Thoracic aorta (tissue), 2 donors: ENCODE measurements around the gene GGT7. TPM values are rescaled to one million over a fixed set of nuclear protein-coding genes. Genes with fewer than 3 reads are reported as not detected.

Source experiments
- ATAC-seq: fragments of 150-250 bp; one replicate; pipeline ENCODE4 v1.8.0; 2017; ENCODE audit warnings: low read depth; ENCODE audit not compliant: insufficient number of reproducible peaks, low FRiP score
- DNase-seq: peaks from one replicate; pipeline ENCODE4 v3.0.0-alpha.2; 2020; ENCODE audit warnings: low spot score
- H3K27ac ChIP-seq, 2 donors: fragments of 200-600 bp; sonication (generic); 1 replicate in 1 of 2; 2 replicates in 1 of 2; pipeline ENCODE4 v1.5.1; 2016; ENCODE audit warnings: mild to moderate bottlenecking in 2 of 2, moderate library complexity in 2 of 2
- H3K27me3 ChIP-seq: fragments of 200-600 bp; sonication (generic); replicated peaks from 2 replicates; pipeline ENCODE4 v1.6.0; 2016; ENCODE audit warnings: mild to moderate bottlenecking; ENCODE audit not compliant: insufficient read depth
- H3K36me3 ChIP-seq: fragments of 200-600 bp; sonication (generic); one replicate; pipeline ENCODE4 v1.5.1; 2016
- H3K4me1 ChIP-seq, 2 donors: fragments of 200-600 bp; sonication (generic); 1 replicate in 1 of 2; 2 replicates in 1 of 2; pipeline versions ENCODE4 v1.5.1 to v1.6.0; 2016; ENCODE audit warnings: low read depth in 2 of 2, mild to moderate bottlenecking in 1 of 2; ENCODE audit not compliant: control insufficient read depth in 1 of 2
- H3K4me3 ChIP-seq: fragments of 200-600 bp; sonication (generic); 2 replicates; pipeline ENCODE4 v1.5.1; 2016; ENCODE audit warnings: mild to moderate bottlenecking
- H3K9me3 ChIP-seq: fragments of 200-600 bp; sonication (generic); 2 replicates; pipeline ENCODE4 v1.5.1; 2016
- CTCF ChIP-seq: fragments of 200-600 bp; sonication (generic); IDR thresholded peaks from one replicate; pipeline ENCODE4 v1.5.1; 2019; ENCODE audit warnings: antibody characterized with exemption
- total RNA-seq, 2 donors: library from RNA; depleted of rRNA; stranded (reverse); fragments of >200 nt; gene quantifications; one replicate each; pipeline versions ENCODE4 v1.1.0 to v1.2.3, GENCODE V29; 2016

The GGT7 gene
- total RNA-seq, 2 donors from 2014 or later: 22.2 to 41.4 TPM

- Histone ChIP-seq H3K9me3 (no peaks in the 10 kb centered on the region), H3K4me1 (peaks cover 9 to 27% of the 10 kb centered on the region in 2 donors), H3K4me3 (peak within 1 kb of the TSS; percentile 89), H3K27ac (peak within 1 kb of the TSS; percentile 74 to 76), H3K27me3 (no peaks in the 10 kb centered on the region), H3K36me3 (no peaks in the 10 kb centered on the region)
- DNase-seq (peak; percentile 61), ATAC-seq (peak; percentile 87)
- no peak for TF ChIP-seq CTCF
These were observed 46.9 kb downstream of the GGT7 start, which contains the start of gene NCOA6 for GRCh38 chr20:34825530-34826362. Gene NCOA6 (minus strand): TSS chr20:34825651. CDS start chr20:34782355, 43,296 bp downstream.

- Histone ChIP-seq H3K36me3 (no peaks in the 10 kb centered on the region), H3K27me3 (no peaks in the 10 kb centered on the region), H3K4me3 (peak overlapping the region; percentile 89), H3K4me1 (peaks cover 16 to 34% of the 10 kb centered on the region in 2 donors), H3K9me3 (no peaks in the 10 kb centered on the region), H3K27ac (peak overlapping the region; percentile 74 to 76)
- ATAC-seq: peak; percentile 44
- no peak for TF ChIP-seq CTCF
- peak; percentile 18 for DNase-seq
These were observed 47.7 kb downstream of the GGT7 start for GRCh38 chr20:34824806-34825529.

DNA sequence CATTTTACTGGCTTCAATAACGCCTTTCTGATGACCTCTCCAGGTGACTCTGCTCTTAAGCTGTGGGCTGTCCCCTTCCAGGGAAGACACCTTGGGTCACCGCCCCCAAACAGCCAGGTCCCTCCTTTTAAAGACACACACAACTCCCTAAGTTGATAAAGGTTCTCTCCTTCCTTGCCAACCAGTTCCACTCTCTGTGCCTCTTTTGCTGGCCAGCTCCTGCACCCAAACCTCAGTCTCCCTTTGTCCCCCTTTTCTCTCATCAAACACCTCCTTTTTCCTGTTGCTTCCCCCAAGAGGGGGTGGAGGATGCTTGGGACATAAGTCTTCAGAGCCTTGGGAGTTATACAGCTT lies 48.2 kb downstream of the GGT7 start:
- no peak for DNase-seq
- Histone ChIP-seq H3K36me3 (no peaks in the 10 kb centered on the region), H3K9me3 (no peaks in the 10 kb centered on the region), H3K4me3 (peak overlapping the region; percentile 89), H3K27me3 (no peaks in the 10 kb centered on the region), H3K4me1 (peaks cover 16 to 38% of the 10 kb centered on the region in 2 donors), H3K27ac (peak overlapping the region; percentile 74 to 76)
- TF ChIP-seq CTCF: no peak
- no peak for ATAC-seq

- H3K36me3 ChIP-seq: no peaks in the 10 kb centered on the region
- no peak for DNase-seq
- ATAC-seq: no peak
- peaks cover 16 to 38% of the 10 kb centered on the region in 2 donors for H3K4me1 ChIP-seq
- no peaks in the 10 kb centered on the region for H3K9me3 ChIP-seq
- TF ChIP-seq CTCF: no peak
- H3K4me3 ChIP-seq: peak overlapping the region; percentile 89
- H3K27ac ChIP-seq: peak overlapping the region in 1 of 2 donors; percentile 76
- H3K27me3 ChIP-seq: no peaks in the 10 kb centered on the region
These were observed 48.6 kb downstream of the GGT7 start for GRCh38 chr20:34824026-34824425.
